ENCODE results near the gene NUBPL. TPM values are rescaled to one million over a fixed set of nuclear protein-coding genes. Genes with fewer than 3 reads are reported as not detected.

The NUBPL gene
- total and polyA plus RNA-seq, 2 donors from 2014 or later, result 11.2 to 16.2 TPM

GRCh38 chr14:31876741-31877140, 315.5 kb downstream of the NUBPL start:
- intact Hi-C loops (cut with DNase I), result no loop called here
- H3K4me3 ChIP-seq (ENCODE audit: low read length in 3 of 3), result no peak overlapping the region
- H3K27ac ChIP-seq (ENCODE audit: low read depth in 2 of 2, low read length in 2 of 2), result peak overlapping the region in 1 of 2 donors; percentile 59
- peaks cover 0 to 3% (median 0%) of the 10 kb centered on the region in 3 donors for H3K4me1 ChIP-seq (ENCODE audit: control insufficient read depth in 2 of 3, insufficient read depth in 2 of 3, low read depth in 1 of 3, low read length in 3 of 3)
- no peaks in the 10 kb centered on the region for H3K27me3 ChIP-seq (ENCODE audit: control insufficient read depth, insufficient read depth, low read length)
- no peak for TF ChIP-seq CTCF (IDR thresholded peaks at IDR 0.05; ENCODE audit: borderline replicate concordance, extremely low read depth, insufficient read depth)
- no peak for DNase-seq
- FAIRE-seq, result no peak
- no peaks in the 10 kb centered on the region for H3K9me3 ChIP-seq (ENCODE audit: control insufficient read depth in 2 of 3, insufficient read depth in 1 of 3, low read length in 3 of 3)
- no peak overlapping the region for H3K9ac ChIP-seq (ENCODE audit: low read length in 3 of 3)
- no peaks in the 10 kb centered on the region for H3K36me3 ChIP-seq (ENCODE audit: control insufficient read depth in 2 of 3, insufficient read depth in 3 of 3, low read length in 3 of 3)

GRCh38 chr14:31877255-31877798, 316.1 kb downstream of the NUBPL start:
- H3K27ac ChIP-seq (ENCODE audit: low read depth in 2 of 2, low read length in 2 of 2), result peak overlapping the region; percentile 49 to 59
- peak in 1 of 5 donors; percentile 28 for DNase-seq

GRCh38 chr14:31879661-31880348, 318.6 kb downstream of the NUBPL start:
- intact Hi-C loops (cut with DNase I), result no loop called here
- FAIRE-seq, result no peak

More at GRCh38 chr14:31877255-31877798, 316.1 kb downstream of the NUBPL start:
- TF ChIP-seq CTCF (IDR thresholded peaks at IDR 0.05; ENCODE audit: borderline replicate concordance, extremely low read depth, insufficient read depth), result no peak
- Histone ChIP-seq H3K36me3 (ENCODE audit: control insufficient read depth in 2 of 3, insufficient read depth in 3 of 3, low read length in 3 of 3) (no peaks in the 10 kb centered on the region), H3K9ac (ENCODE audit: low read length in 3 of 3) (no peak overlapping the region), H3K4me3 (ENCODE audit: low read length in 3 of 3) (peak overlapping the region in 1 of 3 donors; percentile 16), H3K4me1 (ENCODE audit: control insufficient read depth in 2 of 3, insufficient read depth in 2 of 3, low read depth in 1 of 3, low read length in 3 of 3) (peaks cover 0 to 3% (median 0%) of the 10 kb centered on the region in 3 donors), H3K9me3 (ENCODE audit: control insufficient read depth in 2 of 3, insufficient read depth in 1 of 3, low read length in 3 of 3) (no peaks in the 10 kb centered on the region), H3K27me3 (ENCODE audit: control insufficient read depth, insufficient read depth, low read length) (no peaks in the 10 kb centered on the region)
- intact Hi-C loops (cut with DNase I), result no loop called here
- no peak for FAIRE-seq

More at GRCh38 chr14:31879661-31880348, 318.6 kb downstream of the NUBPL start:
- H3K4me3 ChIP-seq (ENCODE audit: low read length in 3 of 3), result no peak overlapping the region
- H3K27me3 ChIP-seq (ENCODE audit: control insufficient read depth, insufficient read depth, low read length), result no peaks in the 10 kb centered on the region
- no peak for DNase-seq
- TF ChIP-seq CTCF (IDR thresholded peaks at IDR 0.05; ENCODE audit: borderline replicate concordance, extremely low read depth, insufficient read depth), result no peak
- H3K9ac ChIP-seq (ENCODE audit: low read length in 3 of 3), result no peak overlapping the region
- H3K36me3 ChIP-seq (ENCODE audit: control insufficient read depth in 2 of 3, insufficient read depth in 3 of 3, low read length in 3 of 3), result no peaks in the 10 kb centered on the region
- H3K27ac ChIP-seq (ENCODE audit: low read depth in 2 of 2, low read length in 2 of 2), result no peak overlapping the region
- peaks cover 0 to 3% (median 0%) of the 10 kb centered on the region in 3 donors for H3K4me1 ChIP-seq (ENCODE audit: control insufficient read depth in 2 of 3, insufficient read depth in 2 of 3, low read depth in 1 of 3, low read length in 3 of 3)
- H3K9me3 ChIP-seq (ENCODE audit: control insufficient read depth in 2 of 3, insufficient read depth in 1 of 3, low read length in 3 of 3), result no peaks in the 10 kb centered on the region

All from kidney (tissue), 14 donors.